Kidney (tissue), 14 donors: ENCODE results near the gene BRPF3. TPM values are rescaled to one million over a fixed set of nuclear protein-coding genes. Genes with fewer than 3 reads are reported as not detected.

Experiments used
- DNase-seq, 5 donors: peaks; one replicate each; pipeline ENCODE4 v3.0.0-alpha.2; 2013 to 2020
- FAIRE-seq: peaks from 2 replicates; lab custom pipeline; 2012; peaks lifted over from hg19 to GRCh38; lab: Jason Lieb, UNC
- H3K27ac ChIP-seq, 2 donors: one replicate each; pipeline ENCODE4 v1.7.0; 2013; ENCODE audit warnings: low read depth in 2 of 2, low read length in 2 of 2, inconsistent platforms in 1 of 2
- H3K27me3 ChIP-seq: one replicate; pipeline ENCODE4 v1.7.1; 2013; ENCODE audit warnings: low read length, inconsistent platforms; ENCODE audit not compliant: control insufficient read depth, insufficient read depth
- H3K36me3 ChIP-seq, 3 donors: one replicate each; pipeline versions ENCODE4 v1.7.0 to v1.7.1; 2013; ENCODE audit warnings: low read length in 3 of 3, control low read depth in 1 of 3, inconsistent platforms in 1 of 3; ENCODE audit not compliant: insufficient read depth in 3 of 3, control insufficient read depth in 2 of 3
- H3K4me1 ChIP-seq, 3 donors: one replicate each; pipeline versions ENCODE4 v1.7.0 to v1.7.1; 2013; ENCODE audit warnings: low read length in 3 of 3, inconsistent platforms in 1 of 3, low read depth in 1 of 3; ENCODE audit not compliant: control insufficient read depth in 2 of 3, insufficient read depth in 2 of 3
- H3K4me3 ChIP-seq, 3 donors: one replicate each; pipeline versions ENCODE4 v1.7.0 to v1.8.1; 2013; ENCODE audit warnings: low read length in 3 of 3, control low read depth in 1 of 3, inconsistent platforms in 1 of 3
- H3K9ac ChIP-seq, 3 donors: one replicate each; pipeline versions ENCODE4 v1.7.0 to v1.7.1; 2013; ENCODE audit warnings: low read length in 3 of 3, control low read depth in 1 of 3, inconsistent platforms in 1 of 3
- H3K9me3 ChIP-seq, 3 donors: one replicate each; pipeline versions ENCODE4 v1.7.0 to v1.7.1; 2013; ENCODE audit warnings: low read length in 3 of 3, control low read depth in 1 of 3, inconsistent platforms in 1 of 3; ENCODE audit not compliant: control insufficient read depth in 2 of 3, insufficient read depth in 1 of 3
- CTCF ChIP-seq: IDR thresholded peaks from 3 replicates; pipeline ENCODE4 v1.5.1; 2012; ENCODE audit warnings: mild to moderate bottlenecking, moderate library complexity, borderline replicate concordance; ENCODE audit not compliant: insufficient read depth; ENCODE audit errors: extremely low read depth
- intact Hi-C: fragments of 100-400 bp; cut with DNase I; formaldehyde crosslinking; loops from one replicate; pipeline ENCODE4 v1.11.1; 2022
- polyA plus RNA-seq: library from polyadenylated mRNA; stranded (reverse); fragments of 350-450 nt; fragmentation: Illumina TruSeq; extraction: RNeasy Lipid Tissue Mini Kit (QIAGEN cat#74804); gene quantifications from one replicate; pipeline ENCODE4 v1.2.3, GENCODE V29; 2014; ENCODE audit warnings: low read depth, low replicate concordance; ENCODE audit not compliant: insufficient read depth
- total RNA-seq: library from RNA; stranded (reverse); fragmentation: NEBNext Ultra II Directional; extraction: Animal tissue kit (Norgen Biotek cat#: 25700); gene quantifications from one replicate; pipeline ENCODE4 v1.2.1, GENCODE V29; 2021
- donor health status: control.
- donor health status: control.
- donor health status: control.
- donor health status: control.
- donor health status: control.
- donor health status: DM: yes; HTN: yes; CAD: no.
- donor health status: Normal renal cell carcinoma (clear cell type).

The BRPF3 gene
- total and polyA plus RNA-seq, 2 donors from 2014 or later = 10.2 to 29.5 TPM

GRCh38 chr6:36267731-36268477 is 71.4 kb downstream of the BRPF3 start:
- TF ChIP-seq CTCF = no peak
- Histone ChIP-seq H3K36me3 (no peaks in the 10 kb centered on the region), H3K4me3 (no peak overlapping the region), H3K27me3 (no peaks in the 10 kb centered on the region), H3K27ac (no peak overlapping the region), H3K9ac (no peak overlapping the region), H3K9me3 (peaks cover 0 to 4% (median 0%) of the 10 kb centered on the region in 3 donors), H3K4me1 (peaks cover 0 to 3% (median 0%) of the 10 kb centered on the region in 3 donors)
- DNase-seq = no peak
- intact Hi-C loops = no loop called here
- no peak for FAIRE-seq

- DNase-seq (peak in 4 of 5 donors; percentile 32 to 74 (median 40)), FAIRE-seq (no peak)
- Histone ChIP-seq H3K36me3 (no peaks in the 10 kb centered on the region), H3K9me3 (peaks cover 0 to 4% (median 0%) of the 10 kb centered on the region in 3 donors), H3K27ac (no peak overlapping the region), H3K4me3 (no peak overlapping the region), H3K4me1 (peaks cover 0 to 3% (median 0%) of the 10 kb centered on the region in 3 donors), H3K9ac (no peak overlapping the region), H3K27me3 (no peaks in the 10 kb centered on the region)
- TF ChIP-seq CTCF = no peak
- intact Hi-C loops = no loop called here
Measured at GRCh38 chr6:36268478-36269275, 72.1 kb downstream of the BRPF3 start.

GRCh38 chr6:36269834-36270705 is 73.5 kb downstream of the BRPF3 start, which contains the start of gene PNPLA1:
Gene PNPLA1, plus strand, starts transcription at chr6:36270060. Its CDS starts 400 bp downstream, at chr6:36270460.
- H3K4me3 ChIP-seq = no peak within 1 kb of the TSS
- no peak for FAIRE-seq
- peaks cover 0 to 3% (median 0%) of the 10 kb centered on the region in 3 donors for H3K4me1 ChIP-seq
- intact Hi-C loops = no loop called here
- DNase-seq = peak in 1 of 5 donors; percentile 39
- H3K36me3 ChIP-seq = no peaks in the 10 kb centered on the region
- H3K27me3 ChIP-seq = no peaks in the 10 kb centered on the region
- TF ChIP-seq CTCF = no peak
- H3K9ac ChIP-seq = no peak within 1 kb of the TSS
- peaks cover 0 to 4% (median 0%) of the 10 kb centered on the region in 3 donors for H3K9me3 ChIP-seq
- no peak within 1 kb of the TSS for H3K27ac ChIP-seq
